Measurements from ENCODE around the gene THAP5.
"Not testable (repeated sequence)": the region's sequence is repeated elsewhere in the genome, so short reads cannot be mapped to it uniquely, and the experiment has no call there.

Gene THAP5

DNA sequence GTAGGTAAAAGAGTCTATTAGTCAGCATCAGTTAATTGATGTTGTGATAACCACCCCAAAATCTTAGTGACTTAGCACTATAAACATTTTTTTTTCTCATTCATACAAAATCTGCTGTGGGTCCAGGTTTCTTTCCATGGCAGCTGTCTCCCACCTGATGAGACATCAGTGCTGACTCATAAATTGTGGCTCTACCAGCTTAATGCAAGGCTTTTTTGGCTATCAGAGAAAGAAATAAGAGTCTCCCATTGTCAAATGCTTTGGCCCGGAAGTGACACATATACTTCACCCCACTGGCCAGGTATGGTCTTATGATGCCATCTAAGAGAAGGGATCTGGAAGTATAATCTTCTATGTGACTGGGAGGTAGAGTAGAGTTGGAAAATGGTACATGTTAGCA is 14.7 kb upstream of the THAP5 start:
- no peak for DNase-seq

DNA sequence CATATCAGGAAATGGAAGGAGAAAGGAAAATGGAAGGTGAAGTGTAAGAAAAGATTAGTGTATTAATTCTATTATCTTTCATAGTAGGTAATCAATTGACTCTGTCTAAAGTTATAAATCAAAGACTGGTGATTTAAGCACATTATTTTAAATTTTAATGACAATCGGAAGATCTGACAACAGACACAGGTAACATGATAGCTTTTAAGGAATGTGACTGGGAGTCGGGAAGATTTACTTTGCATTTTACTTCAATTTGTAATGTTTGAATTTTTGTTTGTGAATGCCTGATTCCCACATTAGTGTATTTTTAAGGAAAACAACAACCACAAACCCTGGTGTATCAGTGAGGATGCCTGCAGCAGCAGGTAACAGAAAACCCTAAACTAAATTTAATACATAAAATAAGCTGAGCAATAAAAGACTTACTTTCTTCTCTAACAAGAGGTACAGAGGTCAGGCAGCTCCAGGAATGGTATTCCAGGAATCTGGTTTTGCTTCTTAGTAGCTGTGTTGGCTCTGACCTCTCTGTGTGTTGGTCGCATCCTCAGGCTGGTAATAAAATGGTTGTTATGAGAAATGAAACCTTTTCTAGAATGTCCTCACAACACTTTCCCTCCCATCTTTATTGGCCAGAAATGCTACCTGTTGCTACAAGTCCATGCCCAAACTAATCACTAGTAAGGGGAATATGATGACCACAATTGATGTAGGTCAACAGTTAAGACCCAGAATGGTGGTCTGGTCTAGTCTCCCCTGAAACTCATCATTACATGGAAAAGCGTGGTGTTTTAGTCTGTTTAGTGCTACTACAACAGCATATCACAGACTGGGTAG is 12.4 kb upstream of the THAP5 start:
- no peak for DNase-seq

DNA sequence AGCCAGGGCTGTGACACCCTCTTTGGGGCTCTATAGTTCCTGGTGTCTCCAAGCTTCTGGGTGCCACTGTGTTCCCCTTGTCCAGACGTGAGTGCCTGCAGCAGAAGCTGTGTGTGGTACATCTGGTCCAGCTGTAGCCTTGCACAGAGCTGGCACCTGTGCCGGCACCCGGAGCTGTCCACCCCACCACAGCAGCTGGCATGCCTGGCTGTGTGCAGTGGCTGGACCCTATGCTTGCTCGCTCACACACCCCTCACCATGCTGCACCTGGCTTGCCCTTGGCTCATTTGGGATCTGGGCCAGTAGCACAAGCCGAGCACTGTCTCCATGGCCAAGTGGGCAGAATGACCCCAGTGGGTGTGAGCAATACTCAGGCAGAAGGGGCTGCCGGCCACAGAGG is 10.8 kb upstream of the THAP5 start:
- no peak for DNase-seq

DNA sequence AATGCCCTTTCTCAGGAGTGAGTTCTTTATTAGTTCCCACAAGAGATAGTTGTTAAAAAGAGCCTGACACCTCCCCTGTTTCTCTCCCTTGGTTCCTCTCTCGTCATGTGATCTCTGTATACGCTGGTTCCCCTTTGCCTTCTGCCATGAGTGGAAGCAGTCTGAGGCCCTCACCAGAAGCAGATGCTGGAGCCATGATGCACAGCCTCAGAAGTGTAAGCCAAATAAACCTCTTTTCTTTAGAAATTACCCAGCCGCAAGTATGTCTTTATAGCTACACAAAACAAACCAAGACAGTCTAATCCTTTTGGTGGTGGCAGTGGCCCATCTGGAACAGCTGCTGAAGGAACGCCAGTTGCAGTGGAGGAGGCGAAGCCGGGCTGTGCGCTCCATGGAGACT is 9.4 kb upstream of the THAP5 start:
- no peak for DNase-seq

DNA sequence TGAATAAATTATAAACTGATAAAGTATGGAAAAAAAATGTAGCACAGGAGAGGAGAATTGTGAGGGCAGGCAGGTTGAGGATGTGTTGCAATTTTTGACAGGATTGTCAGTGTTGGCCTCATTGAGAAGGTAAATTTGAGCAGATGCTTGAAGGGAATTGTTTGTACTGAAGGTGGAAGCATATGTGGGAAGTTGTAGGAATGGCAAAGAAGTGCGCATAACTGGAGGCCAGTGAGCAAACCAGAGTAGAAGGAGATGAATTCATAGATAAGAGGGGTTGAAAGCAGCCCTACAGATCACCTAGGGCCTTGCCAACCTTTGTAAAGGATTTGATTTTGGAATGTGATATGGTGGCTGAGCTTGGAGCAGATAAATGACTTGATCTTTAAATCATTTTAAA is 6.6 kb upstream of the THAP5 start:
- DNase-seq: no peak

DNA sequence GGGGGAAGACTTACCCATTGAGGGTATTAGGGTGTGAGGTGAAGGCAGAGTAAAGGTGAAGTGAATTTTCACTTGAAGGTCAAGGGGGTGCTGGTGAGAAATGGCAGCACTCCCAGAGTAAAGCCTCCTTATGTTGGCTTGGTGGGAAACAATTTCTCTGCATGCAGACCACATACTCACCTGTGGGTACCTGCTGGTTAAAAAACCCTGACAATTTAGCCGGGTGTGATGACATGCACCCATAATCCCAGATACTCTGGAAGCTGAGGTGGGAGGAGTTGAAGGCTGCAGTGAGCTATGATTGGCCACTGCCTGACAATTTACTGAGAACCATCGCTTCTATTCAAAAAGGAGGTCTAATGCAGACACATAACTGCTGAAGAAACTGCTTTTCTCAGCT is 5.7 kb upstream of the THAP5 start:
- no peak for DNase-seq

DNA sequence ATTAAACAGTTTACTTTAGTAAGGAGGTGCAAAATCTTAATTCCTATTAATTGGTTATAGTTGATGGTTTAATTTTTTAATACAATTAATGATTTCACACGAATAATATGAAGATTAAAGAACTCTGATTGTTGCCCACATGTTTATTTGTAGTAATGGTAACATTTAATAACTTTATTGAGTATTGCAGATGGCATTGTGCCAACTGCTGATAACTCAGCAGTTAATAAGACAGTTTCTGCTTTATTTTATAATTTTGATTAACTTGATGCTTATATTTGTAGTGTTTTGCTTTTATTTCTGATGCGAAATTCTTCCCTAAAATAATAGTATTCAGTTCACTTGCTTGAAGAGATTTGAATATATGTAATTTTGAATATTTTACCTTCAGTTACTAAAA is 3.0 kb upstream of the THAP5 start:
- DNase-seq: no peak

DNA sequence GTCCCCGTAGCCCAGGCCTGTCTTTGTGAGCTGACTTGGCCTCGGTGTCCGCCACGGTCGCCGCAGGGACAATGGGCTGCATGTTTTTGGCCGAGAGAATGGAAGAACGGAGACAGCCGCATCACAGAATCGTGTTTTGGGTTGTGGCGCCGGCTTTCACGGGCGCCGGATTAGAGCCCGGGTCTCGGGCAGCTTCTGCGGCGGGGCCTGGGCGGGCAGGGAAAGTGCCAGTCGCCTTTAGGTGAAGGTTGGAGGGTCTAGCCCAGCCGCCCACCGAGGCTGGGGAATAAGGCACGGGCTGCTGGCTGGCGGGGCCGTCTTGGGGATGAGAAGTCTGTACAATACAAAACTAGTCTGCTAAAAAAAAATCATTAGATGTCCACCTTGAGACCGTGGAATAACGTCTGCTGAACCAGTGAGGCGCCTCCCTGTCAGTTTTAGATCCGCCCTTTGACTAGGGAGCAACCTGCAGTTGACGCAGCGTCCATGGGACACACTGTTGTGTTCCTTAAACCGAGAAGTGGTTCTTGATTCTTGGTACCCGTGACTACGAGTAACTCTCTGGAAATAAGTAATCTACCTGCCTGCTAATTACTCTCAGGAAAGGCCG is 745 bp upstream of the THAP5 start:
- DNase-seq: peak; percentile 51 to 54

DNA sequence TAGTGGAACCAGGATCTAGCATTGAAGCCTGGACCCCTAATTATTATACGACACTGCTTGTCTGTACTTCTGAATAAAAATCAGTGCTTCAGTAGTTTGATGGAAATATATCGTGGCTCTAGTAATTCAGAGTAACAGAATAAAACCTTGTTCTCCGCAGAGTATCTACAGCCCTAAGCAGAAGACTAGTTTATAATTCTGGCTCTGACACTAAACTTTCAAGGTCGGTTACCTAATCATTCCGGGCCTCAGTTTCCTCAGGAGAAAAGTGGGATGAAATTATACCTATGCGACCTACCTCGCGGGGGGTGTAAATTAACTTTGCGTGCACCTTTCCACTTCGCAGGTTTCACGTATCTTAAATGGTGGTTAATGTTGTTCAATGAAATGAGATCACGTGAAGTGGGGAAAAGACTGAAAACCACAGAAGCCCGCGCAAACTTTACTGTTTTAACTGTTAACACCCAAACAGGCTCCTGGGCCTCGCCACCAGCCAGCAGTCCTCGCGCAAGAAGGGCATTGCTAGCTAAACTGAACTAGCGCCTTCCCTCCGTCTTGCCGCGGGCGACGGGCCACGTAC is 615 bp downstream of the THAP5 start:
- DNase-seq: peak in 1 of 2 experiments; percentile 44

DNA sequence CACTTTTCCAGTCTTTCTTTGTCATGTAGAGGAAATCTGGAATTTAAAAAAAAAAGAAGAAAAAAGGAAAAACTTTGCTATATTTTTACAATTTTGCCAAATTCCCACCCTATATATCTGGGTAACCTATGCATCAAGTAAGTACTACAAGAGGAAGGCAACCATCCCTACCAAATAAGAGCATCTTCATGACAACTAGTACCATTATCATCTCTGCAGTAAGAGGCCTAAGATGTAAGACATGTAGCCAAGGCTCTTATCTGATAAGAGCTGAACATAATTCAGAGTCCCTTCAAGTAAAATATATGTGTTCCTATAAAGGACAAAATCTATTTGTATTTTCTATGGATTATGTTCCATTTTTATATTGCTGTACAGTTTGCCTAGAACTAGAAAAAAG is 3.5 kb downstream of the THAP5 start:
- no peak for DNase-seq

DNA sequence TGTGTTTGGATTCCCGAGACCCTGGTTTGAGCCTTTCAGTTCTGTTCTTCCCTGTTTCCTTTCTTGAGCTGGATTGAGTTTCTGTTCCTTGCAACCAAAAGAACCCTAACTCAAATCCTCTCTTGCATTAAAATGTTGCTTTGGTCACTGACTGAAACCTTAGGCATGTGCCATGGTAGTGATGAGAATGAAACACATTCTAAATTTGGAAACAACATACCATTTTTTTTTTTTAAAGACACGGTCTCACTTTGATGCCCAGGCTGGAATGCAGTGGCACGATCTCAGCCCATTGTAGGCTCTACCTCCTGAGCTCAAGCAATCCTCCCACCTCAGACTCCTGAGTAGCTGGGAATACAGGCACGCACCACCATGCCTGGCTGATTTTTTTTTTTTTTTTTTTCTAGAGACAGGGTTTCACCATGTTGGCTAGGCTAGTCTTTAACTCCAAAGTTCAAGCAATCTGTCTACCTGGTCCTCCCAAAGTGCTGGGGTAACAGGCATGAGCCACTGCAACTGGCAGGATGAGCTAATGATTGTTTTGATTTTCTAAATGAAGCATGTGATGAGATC is 8.4 kb downstream of the THAP5 start:
- DNase-seq: no peak

DNA sequence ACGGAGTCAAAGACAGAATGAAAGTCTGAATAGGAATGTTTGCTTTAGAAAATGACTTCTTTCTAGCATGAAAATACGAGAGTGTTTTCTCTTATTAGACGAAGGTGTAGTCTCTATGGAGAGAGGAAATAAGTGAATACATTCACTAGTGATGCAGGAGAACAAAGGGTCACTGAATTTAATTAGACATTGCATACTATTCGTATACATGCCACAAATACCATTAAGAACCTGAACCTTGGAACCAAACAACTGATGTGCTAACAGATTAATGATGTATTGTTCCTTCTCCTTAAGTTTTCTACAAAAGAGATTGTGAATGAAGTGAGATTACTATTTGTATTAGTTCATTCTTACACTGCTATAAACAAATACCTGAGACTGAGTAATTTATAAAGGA is 10.3 kb downstream of the THAP5 start:
- no peak for DNase-seq

DNA sequence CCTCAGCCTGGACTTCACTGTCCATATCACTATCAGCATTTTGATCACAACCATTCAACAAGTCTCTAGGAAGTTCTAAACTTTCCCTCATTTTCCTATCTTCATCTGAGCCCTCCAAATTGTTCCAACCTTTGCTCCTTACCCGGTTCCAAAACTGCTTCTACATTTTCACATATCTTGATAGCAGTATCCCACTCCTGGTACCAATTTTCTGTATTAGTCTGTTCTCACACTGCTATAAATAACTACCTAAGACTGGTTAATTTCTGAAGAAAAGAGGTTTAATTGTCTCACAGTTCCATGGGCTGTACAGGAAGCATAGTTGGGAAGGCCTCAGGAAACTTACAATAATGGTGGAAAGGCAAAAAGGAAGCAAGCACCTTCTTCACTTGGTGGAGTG is 11.9 kb downstream of the THAP5 start:
- no peak for DNase-seq

DNA sequence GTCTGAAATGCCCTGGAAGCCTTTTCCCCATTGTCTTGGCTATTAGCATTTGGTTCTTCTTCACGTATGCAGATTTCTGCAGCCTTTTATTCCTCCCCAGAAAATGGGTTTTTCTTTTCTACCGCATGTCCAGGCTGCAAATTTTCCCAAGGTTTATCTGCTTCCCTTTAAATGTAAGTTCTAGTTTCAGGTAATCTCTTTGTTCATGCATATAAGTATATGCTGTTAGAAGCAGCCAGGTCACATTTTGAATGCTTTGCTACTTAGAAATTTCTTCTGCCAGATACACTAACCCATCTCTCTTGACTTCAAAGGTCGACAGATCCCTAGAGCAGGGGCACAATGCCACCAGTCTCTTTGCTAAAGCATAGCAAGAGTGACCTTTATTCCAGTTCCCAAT is 12.3 kb downstream of the THAP5 start:
- DNase-seq: no peak

DNA sequence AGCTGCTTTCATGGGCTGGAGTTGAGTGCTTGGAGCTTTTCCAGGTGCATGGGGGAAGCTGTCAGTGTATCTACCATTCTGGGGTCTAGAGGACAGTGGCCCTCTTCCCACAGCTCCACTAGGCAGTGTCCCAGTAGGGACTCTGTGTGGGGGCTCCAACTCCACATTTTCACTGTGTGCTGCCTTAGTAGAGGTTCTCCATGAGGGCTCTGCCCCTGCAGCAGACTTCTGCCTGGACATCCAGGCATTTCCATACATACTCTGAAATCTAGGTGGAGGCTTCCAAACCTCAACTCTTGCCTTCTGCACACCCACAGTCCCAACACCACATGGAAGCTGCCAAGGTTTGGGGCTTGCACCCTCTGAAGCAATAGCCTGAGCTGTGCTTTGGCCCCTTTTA is 12.8 kb downstream of the THAP5 start:
- DNase-seq: not testable (repeated sequence)

DNA sequence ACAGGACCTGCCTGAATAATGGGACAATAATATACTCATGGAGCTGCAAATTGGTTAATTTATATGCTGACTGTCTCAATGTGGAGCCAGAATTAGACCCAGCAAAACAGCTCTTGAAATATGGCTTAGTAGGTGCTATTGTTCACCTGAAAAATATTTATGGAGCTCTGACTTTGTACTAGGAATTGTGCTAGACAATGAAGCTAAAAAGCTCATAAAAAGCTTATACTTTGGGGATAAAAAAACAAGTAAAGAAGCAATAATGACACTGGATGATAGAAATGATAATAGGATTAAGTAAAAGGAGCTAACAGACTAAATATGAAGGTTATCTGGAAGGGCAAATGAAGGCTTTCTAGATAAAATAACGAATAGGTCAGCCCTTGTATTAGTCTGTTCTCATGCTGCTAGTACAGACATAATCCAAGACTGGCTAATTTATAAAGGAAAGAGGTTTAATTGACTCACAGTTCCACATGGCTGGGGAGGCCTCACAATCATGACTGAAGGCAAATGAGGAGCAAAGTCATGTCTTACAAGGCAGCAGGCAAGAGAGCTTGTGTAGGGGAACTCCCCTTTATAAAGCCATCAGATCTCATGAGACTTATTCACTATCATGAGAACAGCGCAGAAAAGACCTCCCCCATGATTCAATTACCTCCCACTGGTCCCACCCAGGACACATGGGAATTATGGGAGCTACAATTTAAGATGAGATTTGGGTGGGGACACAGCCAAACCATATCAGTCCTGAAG is 21.2 kb downstream of the THAP5 start:
- not testable (repeated sequence) for DNase-seq

DNA sequence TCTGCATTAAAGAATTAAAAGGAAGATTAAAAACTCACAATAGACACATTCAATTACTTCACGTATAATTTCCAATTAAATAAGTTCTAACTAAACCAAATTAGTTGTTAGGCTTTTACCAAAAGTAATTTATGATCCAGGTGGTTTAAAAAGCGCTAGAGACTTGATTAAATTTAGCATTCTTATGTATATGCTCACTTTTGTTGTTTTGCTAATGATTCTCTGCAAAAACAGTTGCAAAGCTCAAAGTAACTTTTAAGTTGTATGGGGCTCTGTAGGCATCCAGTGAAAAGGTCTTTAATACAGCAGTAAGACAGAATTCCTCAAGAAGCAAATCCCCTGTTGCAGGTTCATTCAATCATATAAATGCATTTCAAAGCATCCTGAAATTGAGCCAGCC is 28.0 kb downstream of the THAP5 start:
- no peak for DNase-seq

DNA sequence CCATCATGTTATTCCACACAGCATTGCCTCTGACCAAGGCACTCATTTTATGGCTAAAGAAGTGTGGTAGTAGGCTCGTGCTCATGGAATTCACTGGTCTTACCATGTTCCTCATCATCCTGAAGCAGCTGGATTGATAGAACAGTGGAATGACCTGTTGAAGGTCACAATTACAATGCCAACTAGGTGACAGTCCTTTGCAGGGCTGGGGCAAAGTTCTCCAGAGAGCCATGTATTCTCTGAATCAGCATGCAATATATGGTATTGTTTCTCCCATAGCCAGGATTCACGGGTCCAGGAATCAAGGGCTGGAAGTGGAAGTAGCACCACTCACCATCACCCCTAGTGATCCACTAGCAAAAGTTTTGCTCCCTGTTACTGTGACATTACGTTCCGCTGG is 30.8 kb downstream of the THAP5 start:
- DNase-seq: not testable (repeated sequence)

DNA sequence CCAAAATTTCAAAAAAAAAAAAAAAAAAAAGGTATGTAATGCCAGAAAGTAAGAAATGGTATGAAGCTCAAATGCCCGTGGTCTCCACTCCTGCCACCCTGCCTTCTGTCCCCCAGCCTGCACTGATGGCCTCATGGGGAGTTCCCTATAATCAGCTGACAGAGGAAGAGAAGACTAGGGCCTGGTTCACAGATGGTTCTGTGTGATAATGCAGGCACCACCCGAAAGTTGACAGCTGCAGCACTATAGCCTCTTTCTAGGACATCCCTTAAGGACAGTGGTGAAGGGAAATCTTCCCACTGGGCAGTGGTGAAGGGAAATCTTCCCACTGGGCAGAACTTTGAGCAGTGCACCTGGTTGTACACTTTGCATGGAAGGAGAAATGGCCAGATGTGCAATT is 31.3 kb downstream of the THAP5 start:
- not testable (repeated sequence) for DNase-seq

DNA sequence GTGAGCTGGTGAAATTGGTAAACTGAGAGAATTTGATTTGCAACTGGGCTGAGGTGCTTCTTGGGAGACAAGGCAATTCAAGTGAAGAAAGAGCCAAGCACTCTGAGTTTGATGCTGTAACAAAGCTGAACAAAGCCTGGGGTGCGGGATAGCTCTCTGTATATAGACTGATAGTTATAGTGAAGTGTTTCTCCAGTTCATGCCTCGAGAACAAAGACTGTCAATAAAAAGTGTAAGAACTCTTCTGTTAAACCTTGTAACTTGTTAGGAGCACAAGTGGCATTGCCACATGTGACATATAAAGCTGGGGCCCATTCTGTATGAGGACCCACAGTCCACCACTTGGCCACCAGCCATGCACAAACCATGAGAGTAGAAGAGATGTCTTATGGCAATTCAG is 32.3 kb downstream of the THAP5 start:
- no peak for DNase-seq

DNA sequence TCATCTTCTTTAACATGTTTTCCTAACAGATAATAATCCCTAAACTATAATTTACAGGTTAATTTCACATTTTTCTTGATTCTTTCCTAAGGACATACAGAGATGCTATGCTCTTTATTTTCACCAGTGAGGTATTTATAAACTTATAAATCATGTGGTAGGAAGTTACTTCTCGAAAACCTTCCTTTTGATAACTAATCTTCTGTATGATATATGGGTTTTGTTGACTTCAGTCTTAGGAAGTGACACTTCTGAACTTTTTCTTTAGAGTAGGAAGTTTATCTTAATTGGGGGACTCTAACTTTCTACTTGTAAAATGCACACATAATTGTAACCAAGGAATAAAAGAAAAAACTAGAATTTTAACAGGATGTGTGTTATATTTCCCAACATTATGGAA is 33.8 kb downstream of the THAP5 start:
- DNase-seq: no peak

DNA sequence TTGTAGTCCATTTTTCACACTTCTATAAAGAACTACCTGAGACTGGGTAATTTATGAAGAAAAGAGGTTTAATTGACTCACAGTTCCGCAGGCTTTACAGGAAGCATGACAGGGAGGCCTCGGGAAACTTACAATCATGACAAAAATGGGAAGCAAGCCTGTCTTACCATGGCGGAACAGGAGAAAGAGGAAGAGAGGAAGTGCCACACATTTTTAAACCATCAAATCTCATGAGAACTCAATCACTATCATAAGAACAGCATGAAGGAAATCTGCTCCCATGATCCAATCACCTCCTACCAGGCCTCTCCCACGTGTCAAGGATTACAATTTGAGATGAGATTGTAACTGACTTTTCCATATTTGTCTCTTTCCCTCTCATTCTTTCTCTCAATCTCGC is 34.2 kb downstream of the THAP5 start:
- no peak for DNase-seq

DNA sequence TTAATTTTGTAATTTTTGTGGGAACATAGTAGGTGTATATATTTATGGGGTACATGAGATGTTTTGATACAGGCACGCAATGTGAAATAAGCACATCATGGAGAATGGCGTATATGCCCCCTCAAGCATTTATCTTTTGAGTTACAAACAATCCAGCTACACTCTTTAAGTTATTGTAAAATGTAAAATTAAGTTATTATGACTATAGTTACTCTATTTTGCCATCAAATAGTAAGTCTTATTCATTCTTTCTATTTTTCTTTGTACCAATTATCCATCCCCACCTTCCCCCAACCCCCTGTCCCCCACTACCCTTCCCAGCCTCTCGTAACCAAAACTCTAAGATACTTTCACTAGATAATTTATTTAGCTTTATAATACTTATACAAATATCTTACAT is 35.8 kb downstream of the THAP5 start:
- no peak for DNase-seq
